Type B pancreatic cell (in vitro differentiated cells): Measurements from ENCODE around the gene APLP1. TPM values are rescaled to one million over a fixed set of nuclear protein-coding genes. Genes with fewer than 3 reads are reported as not detected.

Experiments
- DNase-seq: peaks from one replicate; pipeline ENCODE4 v3.0.0; 2021; ENCODE audit warnings: mixed read lengths; ENCODE audit not compliant: unreplicated experiment; ENCODE audit errors: extremely low spot score
- H3K27ac Mint-ChIP-seq: 2 replicates; pipeline ENCODE4 v1.8.0; 2021; ENCODE audit warnings: mild to moderate bottlenecking, mixed read lengths
- H3K27me3 Mint-ChIP-seq: 2 replicates; pipeline ENCODE4 v1.8.0; 2021; ENCODE audit warnings: mixed read lengths
- H3K36me3 Mint-ChIP-seq: 2 replicates; pipeline ENCODE4 v1.8.0; 2021; ENCODE audit warnings: mixed read lengths
- H3K4me1 Mint-ChIP-seq: one replicate; pipeline ENCODE4 v1.8.0; 2021; ENCODE audit warnings: mixed read lengths; ENCODE audit not compliant: unreplicated experiment
- H3K4me3 Mint-ChIP-seq: 2 replicates; pipeline ENCODE4 v1.8.0; 2021; ENCODE audit warnings: mild to moderate bottlenecking, mixed read lengths
- H3K9me3 Mint-ChIP-seq: 2 replicates; pipeline ENCODE4 v1.8.0; 2021; ENCODE audit warnings: mixed read lengths
- total RNA-seq: library from RNA; stranded (reverse); gene quantifications from 2 replicates; pipeline ENCODE4 v1.2.1, GENCODE V29; 2021; ENCODE audit warnings: low replicate concordance
- TF ChIP-seq, protein P1 (sequence below): fragments of 200-600 bp; sonication (generic); conservative IDR thresholded peaks from 2 replicates; pipeline ENCODE4 v1.5.0; 2021; ENCODE audit warnings: antibody characterized with exemption, mild to moderate bottlenecking

APLP1 gene
- total RNA-seq, 1 donor from 2014 or later: 120 TPM

DNA sequence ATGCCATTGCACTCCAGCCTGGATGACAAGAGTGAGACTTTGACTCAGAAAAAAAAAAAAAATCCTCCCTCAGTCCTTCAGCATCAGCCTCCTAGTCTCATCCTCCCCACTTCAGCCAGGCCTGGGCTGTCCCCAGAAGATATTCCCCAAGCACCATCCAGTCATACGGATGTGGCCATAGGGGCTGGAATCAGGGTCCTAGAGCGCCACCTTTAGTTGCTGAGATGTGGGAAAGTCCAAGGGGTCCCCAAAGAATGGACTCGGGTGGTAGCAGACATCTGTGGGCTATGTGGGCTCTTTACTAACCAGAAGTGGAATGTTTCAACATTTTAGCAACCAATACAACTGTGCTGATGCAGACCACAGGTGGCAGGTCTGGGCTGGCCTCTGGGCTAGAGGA, 42.8 kb downstream of the APLP1 start:
- H3K4me3 Mint-ChIP-seq: no peak overlapping the region
- no peaks in the 10 kb centered on the region for H3K36me3 Mint-ChIP-seq
- TF ChIP-seq, protein P1, sequence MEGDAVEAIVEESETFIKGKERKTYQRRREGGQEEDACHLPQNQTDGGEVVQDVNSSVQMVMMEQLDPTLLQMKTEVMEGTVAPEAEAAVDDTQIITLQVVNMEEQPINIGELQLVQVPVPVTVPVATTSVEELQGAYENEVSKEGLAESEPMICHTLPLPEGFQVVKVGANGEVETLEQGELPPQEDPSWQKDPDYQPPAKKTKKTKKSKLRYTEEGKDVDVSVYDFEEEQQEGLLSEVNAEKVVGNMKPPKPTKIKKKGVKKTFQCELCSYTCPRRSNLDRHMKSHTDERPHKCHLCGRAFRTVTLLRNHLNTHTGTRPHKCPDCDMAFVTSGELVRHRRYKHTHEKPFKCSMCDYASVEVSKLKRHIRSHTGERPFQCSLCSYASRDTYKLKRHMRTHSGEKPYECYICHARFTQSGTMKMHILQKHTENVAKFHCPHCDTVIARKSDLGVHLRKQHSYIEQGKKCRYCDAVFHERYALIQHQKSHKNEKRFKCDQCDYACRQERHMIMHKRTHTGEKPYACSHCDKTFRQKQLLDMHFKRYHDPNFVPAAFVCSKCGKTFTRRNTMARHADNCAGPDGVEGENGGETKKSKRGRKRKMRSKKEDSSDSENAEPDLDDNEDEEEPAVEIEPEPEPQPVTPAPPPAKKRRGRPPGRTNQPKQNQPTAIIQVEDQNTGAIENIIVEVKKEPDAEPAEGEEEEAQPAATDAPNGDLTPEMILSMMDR: no peak
- H3K27ac Mint-ChIP-seq: no peak overlapping the region
- DNase-seq: no peak
- H3K27me3 Mint-ChIP-seq: no peaks in the 10 kb centered on the region
- H3K9me3 Mint-ChIP-seq: no peaks in the 10 kb centered on the region
- no peaks in the 10 kb centered on the region for H3K4me1 Mint-ChIP-seq

DNA sequence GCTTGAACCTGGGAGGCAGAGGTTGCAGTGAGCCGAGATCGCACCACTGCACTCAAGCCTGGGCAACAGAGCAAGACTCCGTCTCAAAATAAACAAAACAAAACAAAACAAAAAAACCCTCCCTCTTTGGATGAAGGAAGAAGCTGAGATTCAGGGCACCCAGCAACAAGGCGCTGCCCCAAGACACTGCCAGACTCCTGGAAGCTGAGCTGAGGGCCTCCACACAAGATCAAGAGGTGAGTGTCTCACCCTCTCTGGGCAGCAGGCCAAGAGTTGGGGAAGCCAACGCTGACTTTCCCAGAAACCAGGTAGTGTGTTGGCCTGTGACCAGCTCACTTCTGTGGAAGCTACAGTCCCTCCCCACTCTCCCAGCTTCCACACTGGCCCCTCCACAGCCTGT, 43.4 kb downstream of the APLP1 start:
- TF ChIP-seq, protein P1: no peak
- DNase-seq: no peak
- H3K27me3 Mint-ChIP-seq: no peaks in the 10 kb centered on the region
- no peak overlapping the region for H3K4me3 Mint-ChIP-seq
- H3K9me3 Mint-ChIP-seq: no peaks in the 10 kb centered on the region
- no peaks in the 10 kb centered on the region for H3K4me1 Mint-ChIP-seq
- no peak overlapping the region for H3K27ac Mint-ChIP-seq
- H3K36me3 Mint-ChIP-seq: no peaks in the 10 kb centered on the region

DNA sequence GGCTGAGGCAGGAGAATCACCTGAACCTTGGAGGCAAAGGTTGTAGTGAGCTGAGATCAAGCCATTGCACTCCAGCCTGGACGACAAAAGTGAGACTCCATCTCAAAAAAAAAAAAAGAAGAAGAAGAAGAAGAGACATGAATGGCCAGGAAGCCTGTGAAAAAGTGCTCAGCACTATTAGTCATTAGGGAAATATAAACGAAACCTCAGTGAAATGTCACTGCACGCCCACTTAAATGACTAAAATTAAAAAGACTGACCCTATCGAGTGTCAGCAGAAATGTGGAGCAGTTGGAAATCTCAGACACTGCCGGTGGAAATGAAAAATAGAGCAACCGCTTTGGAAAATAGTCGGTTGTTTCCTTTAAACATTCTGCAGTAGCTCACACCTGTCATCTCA, 45.2 kb downstream of the APLP1 start:
- no peak overlapping the region for H3K4me3 Mint-ChIP-seq
- DNase-seq: no peak
- TF ChIP-seq, protein P1: no peak
- H3K4me1 Mint-ChIP-seq: no peaks in the 10 kb centered on the region
- no peaks in the 10 kb centered on the region for H3K27me3 Mint-ChIP-seq
- no peak overlapping the region for H3K27ac Mint-ChIP-seq
- no peaks in the 10 kb centered on the region for H3K9me3 Mint-ChIP-seq
- no peaks in the 10 kb centered on the region for H3K36me3 Mint-ChIP-seq

DNA sequence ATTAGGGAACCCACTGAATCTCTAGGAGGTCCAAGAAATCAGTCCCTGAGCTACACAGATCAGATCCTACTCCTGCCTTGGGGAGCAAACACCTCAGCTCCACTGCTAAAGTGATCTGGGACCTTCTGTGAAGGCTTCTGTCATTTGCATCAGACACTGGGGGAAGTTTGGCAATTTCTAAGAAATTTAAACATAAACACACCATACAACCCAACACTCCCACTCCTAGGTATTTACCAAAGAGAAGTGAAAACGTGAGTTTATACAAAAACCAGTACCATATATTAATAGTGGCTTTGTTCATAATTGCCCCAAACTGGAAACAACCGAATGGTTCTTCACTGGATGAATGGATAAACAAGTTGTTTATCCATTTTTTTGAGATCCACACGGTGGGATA, 47.1 kb downstream of the APLP1 start:
- Mint-ChIP-seq H3K36me3 (no peaks in the 10 kb centered on the region), H3K4me1 (no peaks in the 10 kb centered on the region), H3K27me3 (no peaks in the 10 kb centered on the region), H3K4me3 (no peak overlapping the region), H3K27ac (no peak overlapping the region), H3K9me3 (no peaks in the 10 kb centered on the region)
- TF ChIP-seq, protein P1: no peak
- no peak for DNase-seq

DNA sequence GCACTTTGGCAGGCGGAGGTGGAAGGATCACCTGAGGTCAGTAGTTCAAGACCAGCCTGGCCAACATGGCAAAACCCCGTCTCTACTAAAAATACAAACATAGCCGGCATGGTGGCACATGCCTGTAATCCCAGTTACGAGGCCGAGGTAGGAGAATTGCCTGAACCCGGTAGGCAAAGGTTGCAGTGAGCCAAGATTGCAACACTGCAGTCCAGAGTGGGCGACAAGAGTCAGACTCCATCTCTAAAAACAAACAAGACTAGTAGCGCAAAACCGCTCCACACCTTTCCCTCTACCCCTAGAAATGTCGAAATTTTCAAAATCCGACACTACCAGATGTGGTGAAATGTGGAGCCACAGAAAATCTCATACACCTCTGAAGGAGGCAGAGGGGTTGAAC, 50.9 kb downstream of the APLP1 start:
- Mint-ChIP-seq H3K4me1 (no peaks in the 10 kb centered on the region), H3K27me3 (peaks cover 6% of the 10 kb centered on the region), H3K36me3 (no peaks in the 10 kb centered on the region), H3K27ac (no peak overlapping the region), H3K4me3 (no peak overlapping the region), H3K9me3 (no peaks in the 10 kb centered on the region)
- TF ChIP-seq, protein P1: no peak
- no peak for DNase-seq

DNA sequence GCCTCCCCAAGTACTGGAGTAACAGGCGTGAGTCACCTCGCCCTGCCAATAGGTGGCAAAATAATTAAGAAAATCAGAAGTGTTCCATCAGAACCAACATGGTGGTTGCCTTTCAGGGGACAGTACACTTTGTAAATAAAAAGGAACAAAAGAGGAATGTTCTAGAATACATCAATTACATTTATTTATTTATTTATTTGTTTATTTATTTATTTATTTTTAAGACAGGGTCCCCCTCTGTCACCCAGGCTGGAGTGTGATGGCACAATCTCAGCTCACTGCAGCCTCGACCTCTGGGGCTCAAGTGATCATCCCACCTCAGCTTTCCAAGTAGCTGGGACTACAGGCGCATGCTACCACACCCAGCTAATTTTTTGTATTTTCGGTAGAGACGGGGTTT, 52.6 kb downstream of the APLP1 start:
- Mint-ChIP-seq H3K9me3 (no peaks in the 10 kb centered on the region), H3K4me3 (no peak overlapping the region), H3K27ac (no peak overlapping the region), H3K27me3 (peaks cover 17% of the 10 kb centered on the region), H3K4me1 (no peaks in the 10 kb centered on the region), H3K36me3 (no peaks in the 10 kb centered on the region)
- DNase-seq: no peak
- TF ChIP-seq, protein P1: no peak
